Testis (tissue), 2 donors: ENCODE measurements around the gene TRABD2B.

ENCODE experiments used
- POLR2A ChIP-seq: fragments of 450-650 bp; IDR thresholded peaks from one replicate; pipeline ENCODE4 v1.6.1; 2017; ENCODE audit warnings: antibody characterized with exemption, mild to moderate bottlenecking, moderate library complexity
- TF ChIP-seq, protein P1 (sequence below), 3 experiments: fragments of 450-650 bp in 2 of 3; fragments of 200-600 bp in 1 of 3; sonication (generic) in 1 of 3; IDR thresholded peaks; one replicate each; pipeline ENCODE4 v1.5.1; 2016 to 2019; ENCODE audit warnings: antibody characterized with exemption in 3 of 3, mild to moderate bottlenecking in 2 of 3, moderate library complexity in 1 of 3

DNA sequence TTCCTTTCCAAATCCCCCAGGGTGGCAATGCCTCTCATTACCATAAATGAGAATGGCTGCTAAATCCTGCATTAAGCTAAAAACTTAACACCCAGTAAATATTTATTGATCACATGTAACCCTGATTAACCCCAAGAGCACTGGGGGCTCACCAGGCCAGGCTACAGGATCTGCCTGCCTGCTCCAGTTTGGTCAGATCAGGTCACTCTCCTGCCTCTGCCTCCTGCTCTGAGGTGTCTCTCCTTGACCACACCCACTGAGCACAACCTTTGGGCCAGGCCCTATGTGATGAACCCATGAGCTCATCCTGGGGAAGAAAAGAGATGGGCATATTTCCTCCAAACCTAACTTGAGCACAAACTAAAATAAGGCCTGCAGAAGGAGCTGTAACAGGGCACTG is 93.5 kb downstream of the TRABD2B start:
- TF ChIP-seq POLR2A, result no peak
- TF ChIP-seq, protein P1, sequence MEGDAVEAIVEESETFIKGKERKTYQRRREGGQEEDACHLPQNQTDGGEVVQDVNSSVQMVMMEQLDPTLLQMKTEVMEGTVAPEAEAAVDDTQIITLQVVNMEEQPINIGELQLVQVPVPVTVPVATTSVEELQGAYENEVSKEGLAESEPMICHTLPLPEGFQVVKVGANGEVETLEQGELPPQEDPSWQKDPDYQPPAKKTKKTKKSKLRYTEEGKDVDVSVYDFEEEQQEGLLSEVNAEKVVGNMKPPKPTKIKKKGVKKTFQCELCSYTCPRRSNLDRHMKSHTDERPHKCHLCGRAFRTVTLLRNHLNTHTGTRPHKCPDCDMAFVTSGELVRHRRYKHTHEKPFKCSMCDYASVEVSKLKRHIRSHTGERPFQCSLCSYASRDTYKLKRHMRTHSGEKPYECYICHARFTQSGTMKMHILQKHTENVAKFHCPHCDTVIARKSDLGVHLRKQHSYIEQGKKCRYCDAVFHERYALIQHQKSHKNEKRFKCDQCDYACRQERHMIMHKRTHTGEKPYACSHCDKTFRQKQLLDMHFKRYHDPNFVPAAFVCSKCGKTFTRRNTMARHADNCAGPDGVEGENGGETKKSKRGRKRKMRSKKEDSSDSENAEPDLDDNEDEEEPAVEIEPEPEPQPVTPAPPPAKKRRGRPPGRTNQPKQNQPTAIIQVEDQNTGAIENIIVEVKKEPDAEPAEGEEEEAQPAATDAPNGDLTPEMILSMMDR (IDR thresholded peaks at IDR 0.05), result no peak
